Fibroblast of villous mesenchyme (primary cell): Measurements from ENCODE around the gene NRXN3. TPM values are rescaled to one million over a fixed set of nuclear protein-coding genes. Genes with fewer than 3 reads are reported as not detected.

Experiments
- DNase-seq: peaks from one replicate; pipeline ENCODE4 v3.0.0-alpha.2; 2010; ENCODE audit warnings: low read depth
- H3K4me3 ChIP-seq: 2 replicates; pipeline ENCODE4 v1.5.1; 2011; ENCODE audit warnings: low read depth, mild to moderate bottlenecking, low read length
- CTCF ChIP-seq: IDR thresholded peaks from 2 replicates; pipeline ENCODE4 v1.5.1; 2012; ENCODE audit warnings: low read depth, mild to moderate bottlenecking, low read length; ENCODE audit not compliant: insufficient read depth
- total RNA-seq: library from RNA; depleted of rRNA; stranded (reverse); fragments of >200 nt; gene quantifications from 2 replicates; pipeline ENCODE4 v1.2.3, GENCODE V29; 2012

Gene NRXN3
- total RNA-seq, 1 donor: 7.3 TPM

DNA sequence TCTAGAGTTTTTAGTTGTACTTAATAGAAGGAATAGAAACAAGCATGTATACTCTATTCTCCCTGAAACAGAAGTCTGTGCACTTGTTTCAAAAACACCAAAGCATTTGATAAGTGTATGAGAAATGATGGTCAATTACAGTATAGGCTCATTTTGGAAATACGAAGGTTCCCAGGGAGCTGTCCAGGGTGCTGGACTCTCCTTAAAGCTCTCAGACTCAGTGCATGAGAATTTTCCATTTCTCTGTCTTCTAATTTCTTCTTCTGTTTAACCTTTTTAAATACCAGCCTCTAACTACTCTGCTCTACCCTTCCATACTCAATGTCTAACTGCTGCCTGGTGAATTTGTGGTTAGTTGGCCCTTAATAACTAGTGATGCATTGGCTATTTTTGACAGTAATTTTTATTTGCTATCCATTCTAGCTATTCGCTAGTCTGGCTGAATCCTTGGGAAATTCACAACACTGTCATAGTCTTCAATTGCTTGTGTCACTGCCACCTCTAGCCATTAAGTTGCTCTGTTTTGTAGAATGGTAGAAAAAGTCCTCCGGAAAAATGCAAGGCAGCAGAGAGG lies 229.2 kb downstream of the NRXN3 start:
- TF ChIP-seq CTCF: no peak
- H3K4me3 ChIP-seq: no peak overlapping the region
- peak; percentile 1 for DNase-seq

GRCh38 chr14:78401866-78402265 lies 231.7 kb downstream of the NRXN3 start:
- no peak for TF ChIP-seq CTCF
- no peak overlapping the region for H3K4me3 ChIP-seq
- no peak for DNase-seq

DNA sequence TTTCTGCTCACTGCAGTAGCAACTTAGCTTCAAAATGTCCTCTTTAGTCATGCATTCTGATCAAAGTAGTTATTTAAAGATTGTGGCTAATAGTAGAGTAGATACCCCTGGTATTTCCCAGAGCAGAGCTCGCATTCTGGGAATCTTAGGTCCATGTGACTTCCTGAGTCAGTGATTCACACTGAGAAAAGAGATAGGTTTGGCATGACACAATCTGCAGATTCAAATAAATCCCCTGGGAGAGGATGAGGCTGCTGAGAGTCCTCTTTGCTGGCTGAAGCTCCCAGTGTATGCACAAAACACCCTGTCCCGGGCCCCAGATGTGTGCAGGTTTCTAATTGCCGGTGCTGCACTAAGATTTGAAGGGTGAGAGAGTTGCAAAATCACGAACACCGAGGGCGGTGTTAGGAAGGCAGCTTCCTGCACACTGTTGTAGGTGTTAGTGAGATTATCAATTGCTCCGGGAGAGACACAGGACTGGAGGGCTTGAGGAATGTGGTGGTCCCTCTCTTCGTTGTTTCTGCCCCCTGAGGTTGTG lies 233.2 kb downstream of the NRXN3 start:
- no peak overlapping the region for H3K4me3 ChIP-seq
- no peak for TF ChIP-seq CTCF
- no peak for DNase-seq

- no peak for DNase-seq
- TF ChIP-seq CTCF: no peak
- no peak overlapping the region for H3K4me3 ChIP-seq
These were observed 235.1 kb downstream of the NRXN3 start for GRCh38 chr14:78405079-78405856.

DNA sequence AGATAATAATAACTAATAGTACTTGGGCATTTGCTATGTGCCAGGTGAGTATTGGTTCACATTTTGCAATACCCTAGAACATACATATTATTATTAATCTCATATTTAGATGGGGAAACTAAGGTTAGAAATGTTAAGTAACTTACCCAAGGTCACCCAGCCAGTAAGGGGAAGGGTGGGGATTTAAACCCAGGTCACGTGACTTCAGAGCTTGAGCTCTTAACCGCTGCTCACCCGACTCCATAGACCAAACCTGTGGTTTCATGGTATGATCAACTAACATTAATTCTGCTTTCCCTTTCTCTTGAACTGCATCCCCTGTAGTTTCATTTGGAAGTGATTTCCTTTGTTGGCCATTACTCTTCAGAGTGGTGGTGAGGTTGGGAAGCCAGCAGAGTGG lies 242.3 kb downstream of the NRXN3 start:
- H3K4me3 ChIP-seq: no peak overlapping the region
- no peak for DNase-seq
- no peak for TF ChIP-seq CTCF

- TF ChIP-seq CTCF: no peak
- H3K4me3 ChIP-seq: no peak overlapping the region
- DNase-seq: no peak
These were observed 244.0 kb downstream of the NRXN3 start for GRCh38 chr14:78414172-78414571.
